Activated CD8-positive, alpha-beta T cell treated with anti-CD3 and anti-CD28 coated beads, Interleukin-2, amount 10 ng/mL, durations not matched to agents 7 days and 5 days (primary cell): ENCODE data around the gene CD19. TPM values are rescaled to one million over a fixed set of nuclear protein-coding genes. Genes with fewer than 3 reads are reported as not detected.
"Not testable (repeated sequence)": the region's sequence is repeated elsewhere in the genome, so short reads cannot be mapped to it uniquely, and the experiment has no call there.

Experiments used
- ATAC-seq: fragments of 150-1000 bp; cut with Tn5 transposase; one replicate; pipeline ENCODE4 v1.10.0; 2021; ENCODE audit warnings: moderate library complexity
- CTCF ChIA-PET: fragments of 350-600 bp; sonication (Branson Sonifier 250); formaldehyde crosslinking; loops from one replicate; lab custom pipeline; 2021; ENCODE audit warnings: antibody characterized with exemption; lab: Charles Lee
- POLR2A ChIA-PET: fragments of 350-600 bp; sonication (Branson Sonifier 250); formaldehyde crosslinking; loops from one replicate; lab custom pipeline; 2021; ENCODE audit warnings: antibody characterized with exemption; lab: Charles Lee
- DNase-seq: peaks from one replicate; pipeline ENCODE4 v3.0.0-alpha.2; 2020
- H3K27ac Mint-ChIP-seq: one replicate; pipeline ENCODE4 v1.8.0; 2021; ENCODE audit warnings: mild to moderate bottlenecking, mixed read lengths
- H3K27me3 Mint-ChIP-seq: one replicate; pipeline ENCODE4 v1.8.0; 2021; ENCODE audit warnings: low read depth, mixed read lengths
- H3K36me3 Mint-ChIP-seq: one replicate; pipeline ENCODE4 v1.8.0; 2021; ENCODE audit warnings: low read depth, mixed read lengths
- H3K4me1 Mint-ChIP-seq: one replicate; pipeline ENCODE4 v1.8.0; 2021; ENCODE audit warnings: low read depth, mixed read lengths
- H3K4me3 Mint-ChIP-seq: one replicate; pipeline ENCODE4 v1.8.0; 2021; ENCODE audit warnings: mild to moderate bottlenecking, mixed read lengths
- H3K9me3 Mint-ChIP-seq: one replicate; pipeline ENCODE4 v1.8.0; 2022; ENCODE audit warnings: mixed read lengths; ENCODE audit not compliant: insufficient read depth
- total RNA-seq, 2 experiments: library from RNA; stranded (reverse); gene quantifications; one replicate each; pipeline ENCODE4 v1.2.3, GENCODE V29; 2021

The CD19 gene
- total RNA-seq = under 1 TPM; 0.52 to 0.68 TPM

GRCh38 chr16:28931801-28932225 lies at the start of gene CD19:
Gene CD19 (plus strand): TSS chr16:28931971. CDS start chr16:28932001, 30 bp downstream.
- Mint-ChIP-seq H3K27ac (peak within 1 kb of the TSS; percentile 77), H3K4me1 (peaks cover 34% of the 10 kb centered on the region), H3K36me3 (no peaks in the 10 kb centered on the region), H3K4me3 (no peak within 1 kb of the TSS), H3K9me3 (no peaks in the 10 kb centered on the region), H3K27me3 (no peaks in the 10 kb centered on the region)
- CTCF ChIA-PET = interaction anchor here (1.0 to 2.8 kb wide), 2 partner anchors 13 to 58 kb away, joined by 3 to 25 read pairs; no protein-coding TSS in a partner anchor
- DNase-seq = no peak
- no peak for ATAC-seq
- POLR2A ChIA-PET = no interaction called here

DNA sequence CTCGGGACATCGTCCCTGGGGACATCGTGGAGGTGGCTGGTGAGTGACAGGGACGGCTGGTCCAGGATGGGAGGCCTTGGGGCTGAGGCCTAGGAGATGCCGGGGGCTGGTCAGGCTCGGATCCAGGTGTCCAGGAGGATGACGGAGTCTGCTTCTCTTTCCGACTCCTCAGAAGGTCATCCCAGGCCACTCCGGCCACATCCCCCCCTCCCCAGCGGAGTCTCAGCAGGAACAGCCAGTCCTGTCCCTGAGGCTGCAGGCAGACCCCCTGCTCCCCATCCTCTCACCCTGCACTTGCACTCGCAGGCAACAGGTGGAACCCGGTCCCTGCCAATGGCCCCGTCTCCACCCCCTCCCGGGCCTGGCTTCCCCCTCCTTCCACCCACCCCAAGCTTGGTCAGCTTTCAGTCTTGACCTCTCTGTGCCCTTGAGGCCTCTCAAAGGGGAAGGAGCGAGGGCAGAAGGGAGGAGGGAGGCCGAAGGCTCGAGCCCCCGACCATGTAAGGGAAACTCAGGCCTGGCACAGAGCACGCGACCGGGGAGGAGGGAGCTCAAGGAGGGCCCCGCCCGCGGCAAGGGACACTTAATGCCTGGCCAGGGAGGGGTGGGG lies 49.1 kb upstream of the CD19 start:
- CTCF ChIA-PET = interaction anchor here (1.1 kb wide), 1 partner anchor 62 kb away, joined by 4 read pairs; no protein-coding TSS in a partner anchor
- POLR2A ChIA-PET = no interaction called here

GRCh38 chr16:28883221-28883996 lies 48.4 kb upstream of the CD19 start:
- DNase-seq (no peak), ATAC-seq (no peak)
- H3K4me1 Mint-ChIP-seq = peaks cover 23% of the 10 kb centered on the region
- CTCF ChIA-PET = interaction anchor here (1.1 kb wide), 1 partner anchor 62 kb away, joined by 4 read pairs; no protein-coding TSS in a partner anchor
- H3K9me3 Mint-ChIP-seq = no peaks in the 10 kb centered on the region
- H3K36me3 Mint-ChIP-seq = peaks cover 2% of the 10 kb centered on the region
- peaks cover 6% of the 10 kb centered on the region for H3K27me3 Mint-ChIP-seq
- no peak overlapping the region for H3K27ac Mint-ChIP-seq
- POLR2A ChIA-PET = no interaction called here
- H3K4me3 Mint-ChIP-seq = no peak overlapping the region

More for the DNA sequence above, 49.1 kb upstream of the CD19 start:
- DNase-seq (no peak), ATAC-seq (no peak)
- Mint-ChIP-seq H3K9me3 (no peaks in the 10 kb centered on the region), H3K4me3 (no peak overlapping the region), H3K36me3 (peaks cover 2% of the 10 kb centered on the region), H3K4me1 (peaks cover 30% of the 10 kb centered on the region), H3K27me3 (peaks cover 6% of the 10 kb centered on the region), H3K27ac (no peak overlapping the region)

DNA sequence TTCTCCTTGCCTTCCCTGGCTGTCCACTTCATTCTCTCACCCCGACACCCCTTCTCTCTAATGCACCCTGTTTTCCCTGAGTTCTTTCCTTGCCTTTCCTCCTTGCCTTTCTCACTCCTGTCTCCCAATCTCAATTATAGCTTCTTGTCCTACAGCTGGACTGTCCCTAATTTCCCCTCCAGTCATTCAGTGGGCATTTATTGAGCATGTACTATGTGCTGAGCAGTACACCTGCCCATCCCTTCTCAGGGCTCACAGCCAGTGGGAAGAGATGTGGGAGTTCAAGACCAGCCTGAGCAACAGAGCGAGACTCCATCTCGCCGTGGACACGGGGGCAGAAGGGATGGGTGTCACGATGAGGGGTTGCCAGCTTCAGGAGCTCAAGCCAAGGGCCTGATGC lies 47.7 kb upstream of the CD19 start:
- H3K36me3 Mint-ChIP-seq = peaks cover 2% of the 10 kb centered on the region
- no peak overlapping the region for H3K4me3 Mint-ChIP-seq
- CTCF ChIA-PET = interaction anchor here (1.0 kb wide), 1 partner anchor 63 kb away, joined by 3 read pairs; no protein-coding TSS in a partner anchor
- no peak overlapping the region for H3K27ac Mint-ChIP-seq
- H3K27me3 Mint-ChIP-seq = peaks cover 6% of the 10 kb centered on the region
- no peak for DNase-seq
- ATAC-seq = no peak
- no peaks in the 10 kb centered on the region for H3K9me3 Mint-ChIP-seq
- POLR2A ChIA-PET = no interaction called here
- peaks cover 17% of the 10 kb centered on the region for H3K4me1 Mint-ChIP-seq

DNA sequence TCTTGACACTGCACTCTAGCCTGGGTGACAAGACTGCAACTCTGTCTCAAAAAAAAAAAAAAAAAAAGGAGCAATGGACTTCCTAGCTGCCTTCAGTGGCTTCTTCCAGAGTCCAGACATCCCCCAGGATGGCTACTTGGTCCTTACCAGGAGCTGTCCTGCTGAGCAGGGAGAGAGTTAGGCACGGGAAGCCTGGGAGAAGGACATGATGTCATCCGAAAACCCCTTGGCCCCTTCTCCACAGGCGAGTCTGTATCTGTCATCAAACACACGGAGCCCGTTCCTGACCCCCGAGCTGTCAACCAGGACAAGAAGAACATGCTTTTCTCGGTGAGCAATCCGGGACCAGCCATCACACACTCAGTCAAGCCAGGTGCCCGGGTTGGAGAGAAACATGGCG lies 44.8 kb upstream of the CD19 start:
- POLR2A ChIA-PET = no interaction called here

GRCh38 chr16:28890355-28890754 lies 41.4 kb upstream of the CD19 start:
- POLR2A ChIA-PET, H3K9me3 Mint-ChIP-seq, ATAC-seq, H3K4me3 Mint-ChIP-seq, DNase-seq, H3K27ac Mint-ChIP-seq, H3K4me1 Mint-ChIP-seq, H3K36me3 Mint-ChIP-seq, H3K27me3 Mint-ChIP-seq: not testable (repeated sequence)
- CTCF ChIA-PET = interaction anchor here (1.3 kb wide), 2 partner anchors 17 to 55 kb away, joined by 4 to 5 read pairs; no protein-coding TSS in a partner anchor

More for the DNA sequence above, 44.8 kb upstream of the CD19 start:
- no peaks in the 10 kb centered on the region for H3K27me3 Mint-ChIP-seq
- no peak overlapping the region for H3K4me3 Mint-ChIP-seq
- no peak overlapping the region for H3K27ac Mint-ChIP-seq
- H3K4me1 Mint-ChIP-seq = no peaks in the 10 kb centered on the region
- DNase-seq (no peak), ATAC-seq (no peak)
- CTCF ChIA-PET = no interaction called here
- H3K9me3 Mint-ChIP-seq = no peaks in the 10 kb centered on the region
- H3K36me3 Mint-ChIP-seq = no peaks in the 10 kb centered on the region

GRCh38 chr16:28891964-28892890 lies 39.5 kb upstream of the CD19 start:
- H3K4me3 Mint-ChIP-seq = no peak overlapping the region
- no peaks in the 10 kb centered on the region for H3K27me3 Mint-ChIP-seq
- no peaks in the 10 kb centered on the region for H3K4me1 Mint-ChIP-seq
- CTCF ChIA-PET = no interaction called here
- H3K27ac Mint-ChIP-seq = no peak overlapping the region
- H3K36me3 Mint-ChIP-seq = no peaks in the 10 kb centered on the region
- DNase-seq = no peak
- ATAC-seq = no peak
- POLR2A ChIA-PET = no interaction called here
- no peaks in the 10 kb centered on the region for H3K9me3 Mint-ChIP-seq

GRCh38 chr16:28893291-28893690 lies 38.5 kb upstream of the CD19 start:
- ATAC-seq (no peak), DNase-seq (no peak)
- ChIA-PET POLR2A (interaction anchor here (0.7 kb wide), 1 partner anchor 28 kb away, joined by 3 read pairs; no protein-coding TSS in a partner anchor), CTCF (no interaction called here)
- Mint-ChIP-seq H3K27me3 (no peaks in the 10 kb centered on the region), H3K4me3 (no peak overlapping the region), H3K9me3 (no peaks in the 10 kb centered on the region), H3K36me3 (no peaks in the 10 kb centered on the region), H3K4me1 (no peaks in the 10 kb centered on the region), H3K27ac (no peak overlapping the region)

GRCh38 chr16:28895609-28896008 lies 36.2 kb upstream of the CD19 start:
- Mint-ChIP-seq H3K9me3 (no peaks in the 10 kb centered on the region), H3K27me3 (no peaks in the 10 kb centered on the region), H3K4me3 (no peak overlapping the region), H3K27ac (no peak overlapping the region), H3K4me1 (peaks cover 5% of the 10 kb centered on the region), H3K36me3 (no peaks in the 10 kb centered on the region)
- CTCF ChIA-PET = interaction anchor here (0.6 to 0.7 kb wide), 2 partner anchors 11 to 327 kb away, joined by 3 to 4 read pairs; no protein-coding TSS in a partner anchor
- ATAC-seq (no peak), DNase-seq (no peak)
- POLR2A ChIA-PET = no interaction called here

GRCh38 chr16:28897826-28898225 lies 33.9 kb upstream of the CD19 start:
- Mint-ChIP-seq H3K4me1 (peaks cover 7% of the 10 kb centered on the region), H3K27ac (no peak overlapping the region), H3K36me3 (no peaks in the 10 kb centered on the region), H3K27me3 (no peaks in the 10 kb centered on the region), H3K4me3 (no peak overlapping the region), H3K9me3 (no peaks in the 10 kb centered on the region)
- ATAC-seq (no peak), DNase-seq (no peak)
- POLR2A ChIA-PET = no interaction called here
- CTCF ChIA-PET = no interaction called here

DNA sequence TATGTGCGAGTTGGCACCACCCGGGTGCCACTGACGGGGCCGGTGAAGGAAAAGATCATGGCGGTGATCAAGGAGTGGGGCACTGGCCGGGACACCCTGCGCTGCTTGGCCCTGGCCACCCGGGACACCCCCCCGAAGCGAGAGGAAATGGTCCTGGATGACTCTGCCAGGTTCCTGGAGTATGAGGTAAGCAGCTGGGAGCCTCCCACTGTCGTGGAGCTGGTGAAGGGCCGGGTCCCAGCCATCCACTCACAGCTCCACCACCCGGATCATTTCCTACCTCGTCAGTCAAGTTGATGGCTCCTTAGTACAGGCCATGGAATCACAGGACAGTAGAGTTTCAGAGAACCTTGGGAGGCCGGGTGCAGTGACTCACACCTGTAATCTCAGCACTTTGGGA lies 33.5 kb upstream of the CD19 start:
- Mint-ChIP-seq H3K27me3 (no peaks in the 10 kb centered on the region), H3K36me3 (no peaks in the 10 kb centered on the region)
- CTCF ChIA-PET = no interaction called here

More for the DNA sequence above, 33.5 kb upstream of the CD19 start:
- no peak for ATAC-seq
- Mint-ChIP-seq H3K4me3 (no peak overlapping the region), H3K27ac (no peak overlapping the region), H3K4me1 (peaks cover 9% of the 10 kb centered on the region), H3K9me3 (no peaks in the 10 kb centered on the region)
- DNase-seq = no peak
- POLR2A ChIA-PET = no interaction called here
